GM12878 (cell line): ENCODE measurements around the gene TLNRD1. TPM values are rescaled to one million over a fixed set of nuclear protein-coding genes. Genes with fewer than 3 reads are reported as not detected.

Source experiments
- ATAC-seq: fragments of 200-7000 bp; cut with Tn5 transposase; 3 replicates; pipeline ENCODE4 v1.9.1; 2020; ENCODE audit warnings: mild to moderate bottlenecking, moderate library complexity
- BruUV-seq: library from RNA; stranded (reverse); fragments of 400-500 nt; replicated peaks from 2 replicates; lab custom pipeline; 2021; lab: Mats Ljungman, UMichigan
- CTCF ChIA-PET: fragments of 300-600 bp; sonication (Branson Sonifier 250); formaldehyde crosslinking; extraction: SDS; loops from one replicate; lab custom pipeline; 2021; ENCODE audit warnings: inconsistent platforms; lab: Yijun Ruan, JAX
- POLR2A ChIA-PET: fragments of 350-600 bp; formaldehyde crosslinking; extraction: SDS; loops from one replicate; lab custom pipeline; 2021; ENCODE audit warnings: inconsistent platforms; lab: Charles Lee
- RAD21 ChIA-PET: fragments of 300-600 bp; sonication (Branson Sonifier 250); formaldehyde crosslinking; loops from one replicate; lab custom pipeline; 2023; ENCODE audit warnings: antibody characterized with exemption; ENCODE audit not compliant: unreplicated experiment; lab: Charles Lee
- SMC1A ChIA-PET: fragments of 300-600 bp; sonication (Branson Sonifier 250); formaldehyde crosslinking; loops from one replicate; lab custom pipeline; 2023; ENCODE audit not compliant: unreplicated experiment, uncharacterized antibody; lab: Charles Lee
- DNase-seq: peaks from one replicate; pipeline ENCODE4 v3.0.0-alpha.2; 2011; ENCODE audit warnings: low read depth, low spot score
- FAIRE-seq: peaks from 3 replicates; lab custom pipeline; 2011; peaks lifted over from hg19 to GRCh38; lab: Jason Lieb, UNC
- H2AFZ ChIP-seq: 2 replicates; pipeline ENCODE4 v1.6.0; 2011; ENCODE audit warnings: low read depth, low read length, control low read depth; ENCODE audit not compliant: control insufficient read depth
- H3K27ac ChIP-seq: 2 replicates; pipeline ENCODE4 v1.5.1; 2011; ENCODE audit warnings: control low read depth; ENCODE audit not compliant: control insufficient read depth, insufficient read depth
- H3K27me3 ChIP-seq, 2 experiments: replicated peaks in 1 of 2; 2 replicates each; pipeline versions ENCODE4 v1.6.0 to v1.6.1; 2011; ENCODE audit warnings: low read length in 1 of 2; ENCODE audit not compliant: control insufficient read depth in 2 of 2, insufficient read depth in 2 of 2
- H3K36me3 ChIP-seq, 2 experiments: 2 replicates each; pipeline ENCODE4 v1.5.1; 2011; ENCODE audit warnings: low read length in 1 of 2; ENCODE audit not compliant: control insufficient read depth in 2 of 2, insufficient read depth in 2 of 2
- H3K4me1 ChIP-seq: 2 replicates; pipeline ENCODE4 v1.6.1; 2011; ENCODE audit warnings: mild to moderate bottlenecking, low read length, moderate library complexity, mixed read lengths; ENCODE audit not compliant: control insufficient read depth, insufficient read depth
- H3K4me2 ChIP-seq: 2 replicates; pipeline ENCODE4 v1.6.0; 2011; ENCODE audit warnings: control low read depth; ENCODE audit not compliant: control insufficient read depth, insufficient read depth
- H3K4me3 ChIP-seq: fragments of 200-600 bp; sonication (generic); 2 replicates; pipeline ENCODE4 v1.5.1; 2016
- H3K79me2 ChIP-seq: 2 replicates; pipeline ENCODE4 v1.6.0; 2011; ENCODE audit warnings: low read length; ENCODE audit not compliant: control insufficient read depth, insufficient read depth
- H3K9ac ChIP-seq: 2 replicates; pipeline ENCODE4 v1.8.0; 2011; ENCODE audit warnings: low read length, control low read depth, mixed read lengths; ENCODE audit not compliant: control insufficient read depth, insufficient read depth
- H3K9me3 ChIP-seq: replicated peaks from 3 replicates; pipeline ENCODE4 v1.5.1; 2011; ENCODE audit warnings: mild to moderate bottlenecking, low read length; ENCODE audit not compliant: control insufficient read depth, insufficient read depth
- H4K20me1 ChIP-seq: 2 replicates; pipeline ENCODE4 v1.6.0; 2011; ENCODE audit not compliant: control insufficient read depth, insufficient read depth
- ASH2L ChIP-seq: fragments of 300-600, 200-600 bp; sonication (generic); IDR thresholded peaks from 2 replicates; pipeline ENCODE4 v1.6.1; 2017; ENCODE audit warnings: low read depth, mild to moderate bottlenecking, borderline replicate concordance
- ATF7 ChIP-seq: fragments of 450-650 bp; IDR thresholded peaks from 2 replicates; pipeline ENCODE4 v1.6.1; 2016; ENCODE audit warnings: low read depth, mild to moderate bottlenecking
- CBX3 ChIP-seq: fragments of 200-600 bp; sonication (generic); IDR thresholded peaks from 2 replicates; pipeline ENCODE4 v1.6.1; 2016; ENCODE audit warnings: low read depth, borderline replicate concordance
- CEBPB ChIP-seq, 2 experiments: fragments of 150-350 bp in 1 of 2; IDR thresholded peaks; 2 replicates each; pipeline ENCODE4 v1.6.1; 2012 to 2014; ENCODE audit warnings: low read depth in 2 of 2, low read length in 2 of 2, borderline replicate concordance in 1 of 2, inconsistent platforms in 1 of 2
- CREB1 ChIP-seq: IDR thresholded peaks from 2 replicates; pipeline ENCODE4 v1.6.1; 2012; ENCODE audit warnings: low read depth, mild to moderate bottlenecking, inconsistent platforms
- CREM ChIP-seq: IDR thresholded peaks from 2 replicates; pipeline ENCODE4 v1.6.1; 2014; ENCODE audit warnings: antibody characterized with exemption, low read depth
- CUX1 ChIP-seq: IDR thresholded peaks from 2 replicates; pipeline ENCODE4 v1.6.1; 2012; ENCODE audit warnings: improper control_type of control experiment, low read depth, low read length; ENCODE audit not compliant: insufficient replicate concordance
- HDAC2 ChIP-seq: fragments of 200-600 bp; sonication (generic); IDR thresholded peaks from 2 replicates; pipeline ENCODE4 v1.6.1; 2017
- IKZF1 ChIP-seq: fragments of 450-650 bp; conservative IDR thresholded peaks from 2 replicates; pipeline ENCODE4 v1.6.1; 2017; ENCODE audit warnings: antibody characterized with exemption, mild to moderate bottlenecking
- IRF4 ChIP-seq: IDR thresholded peaks from 2 replicates; pipeline ENCODE4 v1.6.1; 2011; ENCODE audit warnings: low read depth, low read length
- KDM1A ChIP-seq: fragments of 200-600 bp; sonication (generic); IDR thresholded peaks from 2 replicates; pipeline ENCODE4 v1.6.1; 2016; ENCODE audit warnings: borderline replicate concordance
- NFXL1 ChIP-seq: fragments of 450-650 bp; IDR thresholded peaks from 2 replicates; pipeline ENCODE4 v1.6.1; 2017; ENCODE audit warnings: antibody characterized with exemption, mild to moderate bottlenecking, borderline replicate concordance
- POLR2A ChIP-seq: IDR thresholded peaks from 2 replicates; pipeline ENCODE4 v1.6.1; 2011; ENCODE audit warnings: low read depth, mild to moderate bottlenecking, low read length
- PRDM15 ChIP-seq: fragments of 450-650 bp; formaldehyde crosslinking; IDR thresholded peaks from 2 replicates; pipeline ENCODE4 v1.4.0; 2020; ENCODE audit warnings: mild to moderate bottlenecking, moderate library complexity
- SMAD5 ChIP-seq: IDR thresholded peaks from 2 replicates; pipeline ENCODE4 v1.6.1; 2016; ENCODE audit warnings: antibody characterized with exemption, low read depth
- ZBED1 ChIP-seq: IDR thresholded peaks from 2 replicates; pipeline ENCODE4 v1.6.1; 2016; ENCODE audit warnings: borderline replicate concordance
- WGBS: methylation state at CpG from one replicate; pipeline ENCODE4 v1.1.6; 2016; ENCODE audit warnings: low lambda C conversion rate; ENCODE audit not compliant: insufficient replicate concordance, insufficient coverage; ENCODE audit errors: missing lambda C conversion rate; 5-methylcytosine and 5-hydroxymethylcytosine counted together
- in situ Hi-C: fragments of 300-500 bp; cut with MboI; formaldehyde crosslinking; loops from 9 replicates; pipeline ENCODE4 v1.14.3; 2018; ENCODE audit warnings: mixed read lengths
- intact Hi-C: fragments of 100-400 bp; cut with micrococcal nuclease; formaldehyde crosslinking; loops from one replicate; pipeline ENCODE4 v1.14.2; 2022; ENCODE audit not compliant: unreplicated experiment
- polyA plus RNA-seq, 11 experiments: library from polyadenylated mRNA; depleted of rRNA in 4 of 11; unstranded in 6 of 11; stranded (reverse) in 5 of 11; fragments of >200 nt; fragmentation: Nextera tagmentation in 4 of 11; fragmentation: Illumina TruSeq in 1 of 11; extraction: Ambion mirVana in 4 of 11; extraction: Trizol in 1 of 11; gene quantifications; 1 replicate in 1 of 11; 2 replicates in 10 of 11; pipeline versions ENCODE4 v1.2.1 to v1.2.3, GENCODE V29; 2011 to 2016; ENCODE audit warnings: inconsistent platforms in 2 of 11, missing spikeins in 2 of 11, low read depth in 1 of 11
- total RNA-seq, 4 experiments: library from RNA; depleted of rRNA in 3 of 4; stranded (reverse); fragments of >200 nt in 3 of 4; fragmentation: Illumina TruSeq in 1 of 4; extraction: Trizol in 1 of 4; gene quantifications; 2 replicates each; pipeline versions ENCODE4 v1.2.1 to v1.2.3, GENCODE V29; 2013 to 2021

Gene TLNRD1
- total and polyA plus RNA-seq, 10 of the 15 experiments (the other 5 are each of a cell fraction or from before 2014, with no cell fraction given): 2.5 to 44.8 (median 9.1) TPM

- H3K79me2 ChIP-seq: no peaks in the 10 kb centered on the region
- TF ChIP-seq POLR2A (no peak), CREM (no peak), IKZF1 (no peak), CUX1 (no peak), ASH2L (no peak), NFXL1 (no peak), ATF7 (no peak), SMAD5 (no peak), CREB1 (no peak), CEBPB (IDR thresholded peaks at IDR 0.05; ENCODE audit: borderline replicate concordance in 1 of 2, low read depth in 2 of 2, low read length in 2 of 2) (no peak), IRF4 (no peak), ZBED1 (no peak), KDM1A (no peak), CBX3 (no peak), HDAC2 (no peak), PRDM15 (CRISPR knock-in tag) (no peak)
- TF ChIP-seq, all 136 proteins: peak for 0
- ATAC-seq: no peak
- Histone ChIP-seq H3K36me3 (no peaks in the 10 kb centered on the region), H3K4me1 (peaks cover 10% of the 10 kb centered on the region), H3K27ac (no peak overlapping the region), H3K4me3 (no peak overlapping the region), H2AFZ (no peak overlapping the region), H3K4me2 (no peak overlapping the region), H3K9me3 (no peaks in the 10 kb centered on the region; the same call in 2 of the 3 replicates), H4K20me1 (no peaks in the 10 kb centered on the region), H3K27me3 (no peaks in the 10 kb centered on the region), H3K9ac (no peak overlapping the region)
- no TSS peak for BruUV-seq
- ChIA-PET POLR2A (no interaction called here), SMC1A (no interaction called here), RAD21 (no interaction called here), CTCF (no interaction called here)
- no peak for FAIRE-seq
- 98% methylated on average over 6 of the region's 6 CpGs for WGBS
- in situ Hi-C loops (no loop called here), intact Hi-C loops (no loop called here)
- no peak for DNase-seq
These were observed 40.0 kb downstream of the TLNRD1 start for GRCh38 chr15:81040757-81041156.
